GM13977 (cell line): ENCODE data around the gene MBP.

Source experiments
- DNase-seq: peaks from one replicate; pipeline ENCODE4 v3.0.0; 2012; ENCODE audit warnings: low spot score
- CTCF ChIP-seq: IDR thresholded peaks from 2 replicates; pipeline ENCODE4 v1.5.1; 2012; ENCODE audit warnings: mild to moderate bottlenecking, control low read depth; ENCODE audit not compliant: insufficient read depth; ENCODE audit errors: extremely low read depth, missing control alignments
- in situ Hi-C: fragments of 300-500 bp; cut with MboI; formaldehyde crosslinking; loops from one replicate; pipeline ENCODE4 v1.12.0; 2022; ENCODE audit warnings: low sequenced_read_pairs, low pct_unique_long_range_greater_than_20kb, mixed read lengths, inconsistent platforms; ENCODE audit not compliant: unreplicated experiment

MBP gene

DNA sequence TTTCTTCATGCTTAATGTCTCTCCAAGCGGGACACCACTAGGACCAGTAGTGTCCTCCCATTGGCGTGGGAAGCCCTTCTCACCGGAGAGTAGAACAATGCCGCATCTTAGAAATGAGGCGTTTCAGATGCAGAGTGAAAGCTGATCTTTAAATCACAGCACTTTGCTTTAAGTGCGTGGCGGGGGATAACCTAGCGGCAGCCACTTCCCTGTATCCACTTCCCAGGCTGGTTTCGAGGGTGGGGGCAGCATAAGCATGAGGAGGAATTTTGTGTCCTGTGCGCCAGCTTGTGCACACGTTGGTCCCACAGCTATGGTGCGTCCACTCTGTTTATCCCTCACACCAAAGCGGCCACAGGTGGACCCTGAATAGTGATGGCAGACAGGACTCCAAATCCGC lies 63.1 kb downstream of the MBP start:
- no peak for TF ChIP-seq CTCF
- in situ Hi-C loops: loop anchor here (10.0 kb wide), 1 partner anchor 55 kb away; no protein-coding TSS in a partner anchor
- no peak for DNase-seq

GRCh38 chr18:77068321-77069312 lies 64.0 kb downstream of the MBP start:
- in situ Hi-C loops: loop anchor here (10.0 kb wide), 1 partner anchor 56 kb away; no protein-coding TSS in a partner anchor
- DNase-seq: no peak
- TF ChIP-seq CTCF: peak; percentile 12

GRCh38 chr18:77067291-77068061 lies 65.1 kb downstream of the MBP start:
- in situ Hi-C loops: loop anchor here (10.0 kb wide), 1 partner anchor 57 kb away; no protein-coding TSS in a partner anchor
- DNase-seq: no peak
- TF ChIP-seq CTCF: no peak

DNA sequence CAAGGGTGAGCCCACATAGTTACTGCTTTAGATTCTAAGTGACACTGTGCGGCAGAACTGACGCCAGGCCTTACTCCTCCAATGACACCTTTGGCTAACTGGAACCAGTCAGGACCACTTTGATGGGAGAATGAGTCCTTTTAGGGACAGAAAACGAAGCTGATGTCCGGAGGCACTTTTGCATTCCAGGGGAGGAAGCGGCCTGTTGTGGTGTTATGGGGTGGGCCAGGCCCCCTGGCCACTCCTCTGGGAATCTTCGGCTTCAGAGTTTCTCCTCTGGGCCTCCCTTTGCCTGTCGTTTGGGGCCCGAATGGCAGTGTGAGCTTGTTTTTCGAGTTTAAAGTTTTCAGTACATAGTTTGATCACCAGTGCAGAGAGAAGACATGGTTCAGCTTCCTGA lies 65.9 kb downstream of the MBP start:
- DNase-seq: no peak
- in situ Hi-C loops: loop anchor here (10.0 kb wide), 1 partner anchor 58 kb away; no protein-coding TSS in a partner anchor
- no peak for TF ChIP-seq CTCF

- TF ChIP-seq CTCF: no peak
- no peak for DNase-seq
- in situ Hi-C loops: loop anchor here (10.0 kb wide), 1 partner anchor 59 kb away; no protein-coding TSS in a partner anchor
These were observed 66.5 kb downstream of the MBP start for GRCh38 chr18:77066101-77066500.
